Left hindlimb (tissue), 1 donor: ENCODE measurements around the gene LMO4.

Source experiments
- DNase-seq: peaks from one replicate; pipeline ENCODE4 v3.0.0-alpha.2; 2018

The LMO4 gene

DNA sequence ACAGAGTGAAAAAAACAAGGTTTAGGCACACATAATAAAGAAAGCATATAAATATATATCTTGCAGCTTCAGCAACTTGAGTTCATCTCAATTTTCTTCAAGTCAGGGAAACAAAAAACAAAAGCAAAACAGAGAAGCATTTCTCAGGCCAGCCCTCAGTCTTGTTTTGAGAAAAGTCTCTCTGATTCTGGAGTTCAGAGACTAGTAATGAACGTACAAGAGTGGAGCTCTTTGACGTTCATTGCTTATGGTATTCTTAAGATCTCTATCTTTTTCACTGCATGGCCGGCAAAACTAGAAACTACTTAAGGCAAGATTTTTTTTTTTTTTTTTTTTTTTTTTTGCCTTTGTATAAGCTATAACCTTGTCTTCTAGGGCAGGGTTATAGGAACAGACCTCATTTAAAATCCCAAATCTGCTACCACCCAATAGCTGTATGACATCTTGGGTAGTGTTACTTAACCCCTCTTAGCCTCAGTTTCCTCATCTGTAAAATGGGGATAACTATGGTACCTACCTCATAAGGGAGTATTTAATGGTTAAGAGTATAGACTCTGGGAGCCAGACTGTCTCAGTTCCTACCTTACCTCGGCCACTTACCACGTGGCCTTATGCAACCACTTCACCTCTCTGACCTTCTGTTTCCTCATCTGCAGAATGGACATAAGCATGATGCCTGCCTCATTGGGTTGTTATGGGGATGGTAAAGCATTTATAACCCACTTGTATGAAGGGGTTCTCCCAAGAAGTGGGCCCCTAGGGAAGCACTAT lies 33.6 kb downstream of the LMO4 start:
- DNase-seq, result no peak

DNA sequence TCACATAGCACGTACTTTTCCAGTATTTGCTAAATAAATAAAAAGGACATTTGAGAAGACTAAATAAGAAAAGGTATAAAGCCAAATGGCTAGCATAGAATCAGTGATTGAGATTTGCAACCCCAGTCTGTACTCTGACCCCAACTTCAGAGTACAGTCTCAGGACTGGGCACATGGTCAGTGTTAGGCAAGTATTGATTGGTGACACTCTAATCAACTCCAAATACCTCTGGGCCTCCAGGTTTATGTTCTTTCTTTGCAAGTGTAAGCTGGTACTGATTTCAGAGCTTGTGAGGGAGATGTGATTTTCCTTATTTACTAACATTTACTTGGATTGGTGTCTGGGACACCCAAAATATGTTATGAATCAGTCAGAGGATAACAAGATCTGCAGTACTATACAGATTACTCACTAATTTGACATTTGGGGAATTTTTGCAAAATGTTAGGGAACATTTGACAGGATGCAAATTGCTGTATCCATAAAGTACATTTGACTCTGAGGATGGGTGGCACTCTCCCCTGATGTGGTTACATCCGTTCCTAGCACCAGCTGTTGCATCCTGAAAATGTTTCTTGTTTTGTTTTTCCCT lies 34.2 kb downstream of the LMO4 start:
- no peak for DNase-seq

GRCh38 chr1:87367549-87367948 lies 38.9 kb downstream of the LMO4 start:
- no peak for DNase-seq

DNA sequence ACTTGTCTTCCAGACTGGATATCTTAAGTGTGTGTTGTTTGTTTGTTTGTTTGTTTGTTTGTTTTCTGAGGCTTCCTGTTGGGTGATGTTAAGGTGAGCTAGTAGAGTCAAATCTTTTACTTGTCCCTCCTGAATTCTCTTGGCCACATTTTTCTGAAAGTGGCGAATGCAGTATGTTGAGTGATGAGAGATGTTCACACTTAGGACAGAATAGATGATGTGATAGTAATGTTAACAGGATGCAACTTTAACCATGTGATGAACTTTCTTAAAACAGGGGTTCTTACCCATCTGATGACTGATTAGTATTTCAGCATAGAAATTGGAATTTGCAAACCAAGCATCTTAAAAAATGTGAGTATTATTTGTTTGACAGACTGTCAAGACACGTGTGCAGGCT lies 40.2 kb downstream of the LMO4 start:
- DNase-seq, result no peak

DNA sequence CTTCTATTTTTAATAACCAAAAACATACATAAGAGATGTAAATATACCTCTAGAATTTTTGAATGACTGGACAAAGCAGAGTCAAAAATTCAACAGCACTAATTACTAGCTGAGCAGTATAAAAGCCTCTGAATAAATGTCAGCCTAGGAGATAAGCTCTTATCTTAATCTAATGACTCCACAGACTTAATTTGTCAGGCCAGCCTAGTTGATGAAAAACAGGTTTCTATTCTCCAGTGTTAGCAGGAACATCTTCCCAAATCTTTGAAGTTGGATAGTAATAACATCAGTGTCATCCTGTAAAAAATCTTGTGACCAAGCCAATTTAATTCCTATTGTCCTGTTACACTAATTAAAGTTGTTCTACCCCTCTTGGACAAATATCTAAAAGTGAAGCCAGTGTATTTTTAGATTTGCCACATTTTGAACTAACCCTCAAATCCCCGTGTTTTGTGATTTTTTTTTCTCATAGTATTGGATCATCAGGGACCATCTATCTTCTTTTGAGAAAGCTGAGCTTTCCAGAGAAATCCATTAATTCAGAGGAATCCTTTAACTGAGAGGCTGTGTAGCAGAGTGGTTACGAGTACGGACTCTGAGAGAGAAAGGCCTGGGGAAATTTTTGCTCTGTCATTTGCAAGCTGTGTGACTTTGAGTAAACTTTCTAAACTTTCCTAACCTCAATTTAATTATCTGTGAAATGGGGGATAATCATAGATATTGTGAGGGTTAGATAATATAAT lies 41.2 kb downstream of the LMO4 start:
- DNase-seq, result no peak

DNA sequence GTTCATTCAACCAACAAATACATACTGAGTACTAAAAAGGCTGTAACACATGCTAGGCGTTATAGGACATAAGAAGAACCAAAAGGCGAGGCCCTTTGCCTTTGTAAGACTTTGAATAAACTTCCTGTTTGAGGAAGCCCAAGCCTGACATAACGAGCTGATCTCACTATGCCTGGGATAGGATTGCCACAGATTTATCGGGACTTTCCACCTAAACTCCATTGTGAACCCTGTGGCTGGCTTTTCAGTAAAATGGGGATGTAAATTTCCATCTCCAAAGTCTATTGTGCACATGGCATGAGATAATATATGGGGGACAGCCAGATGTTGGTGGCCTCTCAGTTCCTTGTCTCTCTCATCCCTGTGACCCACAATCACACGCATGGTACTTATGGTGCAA lies 41.9 kb downstream of the LMO4 start:
- no peak for DNase-seq

DNA sequence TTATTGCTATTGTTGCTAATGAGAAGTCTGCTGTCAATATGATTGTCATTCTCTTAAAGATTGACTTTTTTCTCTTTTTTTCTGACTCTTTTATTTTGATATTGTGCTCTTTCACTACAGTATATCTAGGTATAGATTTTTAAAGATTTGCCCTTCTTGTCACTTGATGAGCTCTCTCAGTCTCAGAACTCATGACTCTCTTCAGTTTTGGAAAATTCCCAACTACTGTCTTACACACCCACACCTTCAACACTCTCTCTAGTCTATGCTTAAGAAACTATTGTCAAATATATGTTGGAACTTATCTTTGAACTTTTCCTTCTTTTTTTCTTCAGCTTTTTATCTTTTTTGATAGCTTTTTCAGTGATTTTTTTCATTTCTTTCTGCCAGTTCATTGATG lies 50.6 kb downstream of the LMO4 start:
- DNase-seq, result no peak

DNA sequence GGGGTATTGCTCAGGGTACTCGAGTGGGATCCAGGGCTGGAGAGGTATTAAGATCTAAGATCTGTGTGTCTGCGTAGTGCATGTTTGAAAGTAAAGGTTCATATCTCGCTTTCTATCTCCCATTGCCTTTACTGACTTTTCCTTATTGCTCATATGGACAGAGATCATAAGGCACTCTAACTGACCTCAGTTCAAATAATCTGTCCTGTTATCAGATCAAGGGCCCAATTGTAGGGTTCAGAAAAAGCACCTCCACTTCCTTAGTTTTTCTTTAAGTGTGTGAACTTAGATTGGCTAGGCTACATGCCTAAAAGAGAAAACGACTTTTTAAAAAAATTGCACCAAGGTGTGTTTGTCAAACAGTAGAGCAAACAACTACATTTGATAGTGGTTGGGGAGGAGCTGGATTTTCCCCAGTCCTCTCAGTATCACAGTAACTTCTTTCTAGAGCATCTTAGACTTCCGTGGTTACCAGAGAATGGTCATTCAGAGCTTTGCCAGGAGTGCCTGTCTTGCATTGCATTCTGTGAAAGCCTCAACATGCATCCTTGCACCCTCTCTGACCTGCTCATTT lies 57.6 kb downstream of the LMO4 start:
- DNase-seq, result no peak

DNA sequence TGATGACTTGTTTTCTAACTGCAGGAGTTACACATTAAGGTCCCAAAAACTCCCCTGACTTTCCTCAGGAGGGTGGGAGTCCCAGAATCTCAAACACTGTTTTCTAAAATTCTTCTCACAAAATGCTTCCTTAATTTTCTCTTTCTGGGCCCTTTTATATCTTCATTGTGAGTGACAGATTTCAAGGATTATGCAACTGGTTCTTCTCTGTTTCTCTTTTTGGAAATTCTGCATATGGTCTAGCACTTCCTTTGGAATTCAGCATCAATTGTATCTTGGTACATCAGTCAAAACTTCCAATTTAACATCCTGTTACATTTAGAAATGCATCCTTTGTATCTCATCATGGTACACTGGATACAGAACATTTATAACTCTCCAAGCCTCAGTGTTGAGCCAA lies 59.7 kb downstream of the LMO4 start:
- no peak for DNase-seq

DNA sequence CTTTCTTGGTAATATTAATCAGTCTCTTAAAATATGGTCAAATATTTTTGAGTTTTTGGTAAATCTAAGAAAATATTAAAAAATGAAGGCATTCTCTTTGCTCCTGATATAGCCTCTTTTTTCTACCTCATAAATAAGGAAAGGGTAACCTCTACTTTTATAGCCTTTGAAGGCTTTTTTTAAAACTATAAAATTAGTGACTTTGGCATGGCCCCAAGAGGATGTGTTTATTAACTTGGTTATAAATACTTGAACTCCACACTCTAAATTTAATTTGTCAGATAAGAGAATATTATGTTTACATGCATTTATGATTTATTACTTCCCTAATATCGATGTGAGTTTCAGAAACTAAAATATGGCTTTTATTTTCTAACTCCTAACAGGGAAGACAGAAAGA lies 60.3 kb downstream of the LMO4 start:
- DNase-seq, result no peak

DNA sequence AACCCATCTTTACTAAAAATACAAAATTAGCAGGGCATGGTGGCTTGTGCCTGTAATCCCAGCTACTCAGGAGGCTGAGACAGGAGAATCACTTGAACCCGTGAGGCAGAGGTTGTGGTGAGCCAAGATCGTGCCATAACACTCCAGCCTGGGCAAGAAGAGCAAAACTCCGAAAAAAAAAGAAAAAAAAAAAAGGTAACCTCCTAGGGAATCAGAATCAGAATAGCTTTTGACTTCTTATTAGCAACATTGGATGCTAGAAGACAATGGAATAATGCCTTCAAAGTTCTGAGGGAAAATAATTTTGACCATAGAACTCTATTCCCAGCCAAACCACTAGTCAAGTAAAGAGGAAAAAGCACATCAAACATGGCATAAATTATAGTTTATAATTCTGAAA lies 60.9 kb downstream of the LMO4 start:
- DNase-seq, result no peak

DNA sequence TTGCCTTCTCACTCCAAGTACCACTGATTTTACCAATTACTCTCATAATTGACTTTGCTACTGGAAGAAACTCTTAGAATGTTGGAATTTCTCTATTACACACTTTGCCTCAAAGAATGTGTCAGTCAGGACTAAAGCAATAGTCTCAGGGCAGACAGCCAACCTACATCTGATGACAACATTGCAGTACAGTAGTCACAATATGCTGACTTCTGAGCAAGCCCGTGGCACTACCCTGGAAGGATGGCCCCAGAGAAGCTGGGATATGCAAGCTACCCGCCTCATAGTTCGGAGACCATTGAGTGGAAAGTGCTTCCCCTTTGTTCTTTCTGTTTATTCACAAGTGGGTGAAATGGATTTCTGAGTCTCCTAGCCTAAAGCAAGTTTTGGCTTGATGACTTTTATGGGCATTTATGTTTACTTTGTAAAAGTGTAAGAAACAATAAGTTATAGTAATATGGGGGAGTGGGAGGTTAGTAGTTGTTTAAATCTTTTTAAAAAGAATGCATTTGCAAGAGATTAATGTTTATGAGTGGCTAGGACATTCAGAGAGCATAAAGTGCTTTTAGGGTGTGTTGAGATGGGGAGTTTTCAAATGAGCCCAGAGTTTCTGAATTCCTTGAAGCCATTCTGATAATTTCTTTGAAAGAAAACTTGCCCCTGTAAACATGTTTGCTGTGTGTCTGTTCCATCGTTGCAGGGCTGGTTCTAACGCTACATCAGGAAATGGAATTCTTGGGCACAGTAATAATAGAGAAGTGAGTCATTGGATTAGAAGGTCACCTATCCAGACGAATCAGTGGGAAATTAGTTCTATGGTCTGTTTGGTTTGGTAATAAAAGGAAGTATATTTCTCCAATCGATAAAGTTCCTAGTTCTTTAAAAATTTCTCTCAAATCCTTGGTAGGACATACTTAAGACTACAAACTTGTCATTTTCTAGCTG lies 63.8 kb downstream of the LMO4 start:
- no peak for DNase-seq

DNA sequence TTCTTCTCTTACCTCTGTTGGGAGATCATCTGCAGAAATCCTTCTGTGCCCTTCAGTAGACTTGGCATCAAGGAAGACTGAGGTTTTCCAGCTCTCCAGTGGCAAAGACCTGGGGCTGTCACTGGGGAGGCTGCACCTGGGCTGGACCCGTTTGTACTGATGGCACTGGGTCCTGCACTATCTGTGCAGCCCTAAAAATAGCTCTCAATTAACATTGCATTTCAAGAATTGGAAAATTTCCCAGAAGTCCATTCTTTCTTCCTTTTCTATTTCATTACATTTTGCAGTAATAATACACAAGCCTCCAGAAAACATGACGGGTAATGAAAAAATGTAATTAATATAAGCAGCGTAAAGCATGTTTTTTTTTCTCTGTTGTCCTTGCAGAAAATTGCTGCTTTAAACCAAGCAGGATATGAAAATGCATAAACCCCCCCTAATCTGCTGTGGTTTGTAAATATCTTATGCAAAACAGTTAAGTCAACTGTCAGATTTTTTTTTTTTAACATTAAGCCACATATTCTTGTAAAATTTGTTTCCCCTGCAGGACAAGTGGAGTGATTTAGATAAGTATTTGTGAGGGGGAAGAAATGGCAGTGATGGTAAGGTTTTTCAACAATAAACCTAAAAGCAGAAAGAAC lies 64.9 kb downstream of the LMO4 start:
- DNase-seq, result no peak

GRCh38 chr1:87394513-87394912 lies 65.8 kb downstream of the LMO4 start:
- no peak for DNase-seq

DNA sequence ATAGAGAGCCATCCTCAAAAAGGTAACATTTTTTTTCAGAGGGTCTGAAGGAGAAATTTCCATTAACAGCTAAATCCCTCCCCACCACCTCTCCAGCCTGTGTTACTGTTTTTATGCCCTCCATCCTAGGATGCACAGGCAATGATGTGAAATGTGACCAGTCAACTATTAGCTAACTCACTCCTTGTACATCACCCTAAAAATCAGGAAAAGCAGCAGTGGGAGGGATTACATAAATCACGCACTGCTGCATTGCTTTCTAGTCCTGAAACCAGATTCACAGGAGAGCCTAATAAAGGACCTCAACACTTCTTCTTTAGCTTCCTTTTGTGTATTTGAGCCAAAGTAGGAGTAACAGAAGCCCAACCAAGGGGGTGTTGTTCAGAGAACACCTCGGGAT lies 66.3 kb downstream of the LMO4 start:
- DNase-seq, result no peak
